AG09319 (cell line): ENCODE results near the gene RPP38.

Source experiments
- DNase-seq: peaks from one replicate; pipeline ENCODE4 v3.0.0-alpha.2; 2010; ENCODE audit warnings: low read depth; ENCODE audit errors: extremely low read depth
- TF ChIP-seq, protein P1 (sequence below): IDR thresholded peaks from 2 replicates; pipeline ENCODE4 v1.5.1; 2011; ENCODE audit warnings: low read depth, mild to moderate bottlenecking, inconsistent platforms, low read length, moderate library complexity

The RPP38 gene

DNA sequence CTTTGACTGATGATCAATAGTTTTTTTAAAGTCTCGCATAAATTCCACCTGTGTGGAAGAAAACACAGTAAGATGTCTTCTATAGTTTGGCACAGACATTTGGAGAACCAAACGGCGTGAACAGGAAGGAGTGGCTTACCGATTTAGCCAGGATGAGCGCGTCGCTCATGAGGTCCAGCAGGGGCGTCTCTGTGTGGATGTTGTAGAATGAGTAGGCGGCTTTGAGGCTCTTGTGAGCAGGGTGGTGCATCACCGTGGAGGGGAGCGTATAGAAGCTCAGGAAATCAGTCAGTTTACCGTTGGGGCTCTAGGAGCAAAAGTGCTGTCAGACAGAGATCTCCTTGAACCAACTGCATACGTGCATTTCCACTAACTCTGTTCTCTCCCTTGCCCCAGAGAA lies 15.5 kb downstream of the RPP38 start:
- TF ChIP-seq, protein P1, sequence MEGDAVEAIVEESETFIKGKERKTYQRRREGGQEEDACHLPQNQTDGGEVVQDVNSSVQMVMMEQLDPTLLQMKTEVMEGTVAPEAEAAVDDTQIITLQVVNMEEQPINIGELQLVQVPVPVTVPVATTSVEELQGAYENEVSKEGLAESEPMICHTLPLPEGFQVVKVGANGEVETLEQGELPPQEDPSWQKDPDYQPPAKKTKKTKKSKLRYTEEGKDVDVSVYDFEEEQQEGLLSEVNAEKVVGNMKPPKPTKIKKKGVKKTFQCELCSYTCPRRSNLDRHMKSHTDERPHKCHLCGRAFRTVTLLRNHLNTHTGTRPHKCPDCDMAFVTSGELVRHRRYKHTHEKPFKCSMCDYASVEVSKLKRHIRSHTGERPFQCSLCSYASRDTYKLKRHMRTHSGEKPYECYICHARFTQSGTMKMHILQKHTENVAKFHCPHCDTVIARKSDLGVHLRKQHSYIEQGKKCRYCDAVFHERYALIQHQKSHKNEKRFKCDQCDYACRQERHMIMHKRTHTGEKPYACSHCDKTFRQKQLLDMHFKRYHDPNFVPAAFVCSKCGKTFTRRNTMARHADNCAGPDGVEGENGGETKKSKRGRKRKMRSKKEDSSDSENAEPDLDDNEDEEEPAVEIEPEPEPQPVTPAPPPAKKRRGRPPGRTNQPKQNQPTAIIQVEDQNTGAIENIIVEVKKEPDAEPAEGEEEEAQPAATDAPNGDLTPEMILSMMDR: no peak
- no peak for DNase-seq

DNA sequence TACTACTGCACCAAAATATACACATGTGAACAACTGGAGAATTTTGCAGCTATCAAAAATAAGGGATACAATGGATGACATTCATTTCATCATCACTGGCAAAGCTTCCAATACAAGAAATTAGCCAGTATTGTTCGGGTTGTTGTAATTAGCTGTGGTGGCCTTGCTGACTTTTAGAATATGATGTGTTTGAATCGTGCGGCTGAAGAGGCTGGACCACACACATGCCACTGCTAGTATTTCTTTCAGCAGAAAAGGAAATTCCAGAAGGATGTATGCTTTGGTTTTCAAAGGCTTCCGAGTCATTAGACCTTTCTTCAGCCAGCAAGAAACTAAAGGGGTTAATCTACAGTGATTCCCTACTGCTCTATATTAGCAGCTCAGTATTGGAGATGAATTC lies 16.6 kb downstream of the RPP38 start:
- TF ChIP-seq, protein P1: no peak
- no peak for DNase-seq

- no peak for DNase-seq
- TF ChIP-seq, protein P1: no peak
These were observed 19.1 kb downstream of the RPP38 start for GRCh38 chr10:15116225-15116624.

DNA sequence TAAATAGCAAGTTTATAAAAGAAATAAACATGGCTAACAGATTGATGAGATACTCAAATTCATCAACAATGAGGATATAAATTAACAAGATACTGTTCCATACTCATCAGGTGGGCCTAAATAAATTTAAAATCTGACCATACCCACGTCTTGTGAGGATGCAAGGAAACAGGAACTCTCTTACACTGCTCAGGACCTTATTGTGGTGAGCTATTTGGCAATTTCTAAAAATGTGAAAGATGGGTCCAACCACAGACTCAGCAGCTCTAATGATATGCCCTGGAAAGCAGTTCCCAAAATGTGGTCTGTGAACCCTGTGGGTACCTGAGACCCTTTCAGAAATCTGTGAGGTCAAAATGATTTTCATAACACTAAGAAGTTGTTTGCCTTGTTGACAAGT lies 21.5 kb downstream of the RPP38 start:
- no peak for DNase-seq
- TF ChIP-seq, protein P1: no peak

GRCh38 chr10:15120523-15120922 lies 23.4 kb downstream of the RPP38 start:
- no peak for DNase-seq
- TF ChIP-seq, protein P1: no peak

DNA sequence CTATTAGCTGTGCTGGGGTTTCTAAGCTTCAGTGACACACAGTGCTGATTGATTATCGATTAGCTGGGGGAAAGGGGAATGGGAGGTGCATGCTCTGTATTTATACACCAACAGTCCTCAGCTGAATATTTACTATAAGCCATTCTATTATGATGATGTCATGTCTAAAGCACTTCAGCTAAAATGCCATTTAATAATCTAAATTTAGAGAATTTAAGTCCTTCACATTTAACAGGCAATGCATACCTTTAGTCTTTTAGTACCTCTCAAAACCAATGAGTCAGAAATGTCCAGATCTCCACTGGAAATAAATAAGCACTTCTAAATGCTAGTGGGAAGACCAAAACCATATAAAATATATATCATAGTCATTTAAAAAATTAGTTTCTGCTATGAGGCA lies 24.6 kb downstream of the RPP38 start:
- DNase-seq: no peak
- TF ChIP-seq, protein P1: no peak

DNA sequence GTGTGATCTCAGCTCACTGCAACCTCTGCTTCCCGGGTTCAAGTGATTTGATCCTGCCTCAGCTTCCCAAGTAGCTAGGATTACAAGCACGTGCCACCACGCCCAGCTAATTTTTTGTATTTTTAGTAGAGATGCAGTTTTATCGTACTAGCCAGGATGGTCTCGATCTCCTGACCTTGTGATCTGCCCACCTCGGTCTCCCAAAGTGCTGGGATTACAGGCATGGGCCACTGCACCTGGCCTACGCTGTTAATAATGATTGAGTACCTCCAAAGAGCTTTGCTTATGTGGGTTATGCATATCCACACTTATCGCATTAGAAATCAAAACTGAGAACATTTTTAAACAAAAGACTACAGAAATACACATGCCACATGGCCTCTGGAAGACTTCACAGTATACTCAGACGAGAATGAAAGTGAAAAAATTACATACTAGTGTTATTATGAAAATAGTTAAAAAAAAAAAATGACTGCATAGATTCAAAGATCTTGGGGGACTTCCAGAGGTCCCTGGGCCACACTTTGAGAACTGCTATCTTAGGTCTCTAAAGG lies 25.4 kb downstream of the RPP38 start:
- TF ChIP-seq, protein P1: no peak

More for the DNA sequence above, 25.4 kb downstream of the RPP38 start:
- no peak for DNase-seq
